Lower leg skin (tissue), 3 donors: ENCODE results near the gene AP1G1.

Experiments
- CTCF ChIP-seq, 3 donors: fragments of 450-650 bp; IDR thresholded peaks; one replicate each; pipeline ENCODE4 v1.5.1; 2016; ENCODE audit warnings: antibody characterized with exemption in 3 of 3, mild to moderate bottlenecking in 3 of 3, moderate library complexity in 2 of 3
- POLR2A ChIP-seq, 2 donors: fragments of 450-650 bp; IDR thresholded peaks; one replicate each; pipeline ENCODE4 v1.6.1; 2016 to 2017; ENCODE audit warnings: antibody characterized with exemption in 2 of 2, mild to moderate bottlenecking in 1 of 2, moderate library complexity in 1 of 2

- TF ChIP-seq CTCF (IDR thresholded peaks at IDR 0.05) (no peak), POLR2A (IDR thresholded peaks at IDR 0.05) (no peak)
Measured at GRCh38 chr16:71754108-71754507, 54.5 kb downstream of the AP1G1 start.
